GM12872 (cell line): ENCODE results near the gene PPEF2.

Experiments
- TF ChIP-seq, protein P1 (sequence below): IDR thresholded peaks from 3 replicates; pipeline ENCODE4 v1.5.1; 2011; ENCODE audit warnings: low read depth, mild to moderate bottlenecking, low read length, moderate library complexity; ENCODE audit not compliant: insufficient read depth

The PPEF2 gene

DNA sequence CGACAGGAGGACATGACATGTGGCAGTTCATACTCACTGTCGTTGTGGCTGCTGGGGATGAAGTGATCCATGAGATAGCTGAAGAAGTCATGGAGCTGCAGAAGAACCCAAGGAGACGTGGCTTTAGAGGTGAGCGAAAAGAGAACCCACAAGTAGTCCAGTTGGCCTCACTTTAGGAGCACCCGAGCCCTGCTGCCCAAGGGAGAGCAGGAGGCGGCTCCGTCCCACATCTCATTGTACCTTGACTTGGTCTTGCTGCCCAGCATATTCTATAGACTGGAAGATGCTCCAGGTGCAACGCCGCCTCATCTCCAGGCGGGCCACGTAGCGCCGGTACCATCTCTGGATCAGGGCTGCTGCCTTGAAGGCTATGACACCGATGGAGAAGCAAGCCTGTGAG is 10.6 kb downstream of the PPEF2 start:
- TF ChIP-seq, protein P1, sequence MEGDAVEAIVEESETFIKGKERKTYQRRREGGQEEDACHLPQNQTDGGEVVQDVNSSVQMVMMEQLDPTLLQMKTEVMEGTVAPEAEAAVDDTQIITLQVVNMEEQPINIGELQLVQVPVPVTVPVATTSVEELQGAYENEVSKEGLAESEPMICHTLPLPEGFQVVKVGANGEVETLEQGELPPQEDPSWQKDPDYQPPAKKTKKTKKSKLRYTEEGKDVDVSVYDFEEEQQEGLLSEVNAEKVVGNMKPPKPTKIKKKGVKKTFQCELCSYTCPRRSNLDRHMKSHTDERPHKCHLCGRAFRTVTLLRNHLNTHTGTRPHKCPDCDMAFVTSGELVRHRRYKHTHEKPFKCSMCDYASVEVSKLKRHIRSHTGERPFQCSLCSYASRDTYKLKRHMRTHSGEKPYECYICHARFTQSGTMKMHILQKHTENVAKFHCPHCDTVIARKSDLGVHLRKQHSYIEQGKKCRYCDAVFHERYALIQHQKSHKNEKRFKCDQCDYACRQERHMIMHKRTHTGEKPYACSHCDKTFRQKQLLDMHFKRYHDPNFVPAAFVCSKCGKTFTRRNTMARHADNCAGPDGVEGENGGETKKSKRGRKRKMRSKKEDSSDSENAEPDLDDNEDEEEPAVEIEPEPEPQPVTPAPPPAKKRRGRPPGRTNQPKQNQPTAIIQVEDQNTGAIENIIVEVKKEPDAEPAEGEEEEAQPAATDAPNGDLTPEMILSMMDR = no peak

DNA sequence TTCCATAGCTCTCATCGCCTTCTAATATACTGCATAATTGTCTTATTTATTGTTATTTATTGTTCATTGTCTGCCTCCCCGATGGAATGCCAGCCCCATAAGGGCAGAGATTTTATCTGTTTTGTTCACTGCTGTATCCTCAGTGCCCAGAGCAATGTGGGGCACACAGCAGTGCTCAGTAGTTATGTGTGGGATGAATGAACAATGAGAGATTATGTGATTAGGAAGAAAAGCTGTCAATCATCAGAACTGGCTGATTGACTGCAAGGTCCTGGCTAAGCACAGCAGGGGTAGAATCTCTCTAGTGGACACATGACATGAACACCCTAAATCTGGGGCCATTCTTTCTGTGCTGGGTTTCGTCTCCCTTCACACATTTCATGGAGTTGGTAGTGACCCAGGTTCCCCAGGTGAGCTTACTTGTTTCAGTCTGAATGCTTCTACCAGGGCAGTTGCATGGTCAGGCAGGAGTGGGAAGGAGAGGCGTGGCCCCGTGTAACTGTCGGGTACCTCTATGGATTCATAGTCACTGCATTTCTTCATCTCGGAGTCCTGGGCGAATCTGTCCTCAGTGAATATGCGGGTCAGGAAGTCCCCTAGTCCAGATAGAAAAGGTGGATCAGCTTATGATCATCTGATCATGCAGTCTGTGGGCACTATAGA is 12.6 kb downstream of the PPEF2 start:
- TF ChIP-seq, protein P1 = no peak

DNA sequence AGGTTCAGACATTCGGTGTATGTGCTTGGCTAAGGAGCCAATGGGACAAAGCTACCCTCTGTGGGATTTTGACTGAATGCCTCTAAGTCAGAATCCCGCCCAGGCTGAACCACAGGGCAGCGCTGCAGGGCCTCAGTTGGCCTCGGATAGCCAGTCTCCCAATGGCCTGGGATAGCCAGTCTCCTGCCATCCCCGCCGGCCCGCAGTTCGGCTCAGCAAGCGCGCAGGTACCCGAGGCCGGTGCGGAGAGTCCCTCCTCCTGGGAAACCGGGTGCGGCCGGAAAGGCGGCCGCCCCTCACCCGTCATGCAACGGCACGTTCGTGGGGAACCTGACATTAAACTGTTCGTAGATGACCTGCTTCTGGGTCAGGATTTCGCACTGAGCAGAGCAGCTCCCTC is 16.1 kb downstream of the PPEF2 start:
- TF ChIP-seq, protein P1 = no peak

DNA sequence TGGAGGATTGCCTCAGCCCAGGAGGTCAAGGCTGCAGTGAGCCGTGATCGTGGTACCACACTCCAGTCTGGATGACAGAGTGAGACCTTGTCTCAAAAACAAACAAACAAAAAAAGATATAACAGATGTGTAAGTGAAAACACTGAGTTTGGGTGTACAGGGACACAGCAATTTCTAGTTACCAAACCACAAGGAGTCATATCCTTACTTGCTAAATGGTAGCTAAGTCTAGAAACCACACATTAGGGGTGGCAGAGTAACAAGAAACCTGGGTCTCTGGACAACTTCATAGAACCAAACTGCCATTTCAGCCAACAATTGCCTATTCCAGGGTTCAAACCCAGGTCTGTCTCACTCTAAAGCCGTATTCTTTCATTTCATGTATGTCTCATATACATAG is 20.8 kb downstream of the PPEF2 start:
- TF ChIP-seq, protein P1 = no peak

DNA sequence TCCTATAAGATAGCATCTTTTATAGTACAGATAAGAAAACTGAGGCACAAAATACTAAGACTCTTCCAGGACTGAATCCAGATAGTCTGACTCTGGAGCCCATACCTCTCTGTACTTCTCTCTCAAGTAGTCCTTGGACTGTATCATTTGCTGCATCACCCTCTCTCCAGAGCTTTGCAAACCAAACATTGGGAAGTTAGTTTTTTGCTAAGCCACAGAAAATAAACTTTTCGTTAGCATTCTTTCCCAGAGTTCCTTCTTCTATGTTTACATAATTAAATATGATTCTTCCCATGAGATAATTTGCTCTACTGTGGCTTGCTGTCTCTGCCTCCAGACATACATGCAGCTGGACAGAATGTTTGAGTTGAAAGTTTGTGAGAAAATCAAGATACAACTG is 22.0 kb downstream of the PPEF2 start:
- TF ChIP-seq, protein P1 = no peak

DNA sequence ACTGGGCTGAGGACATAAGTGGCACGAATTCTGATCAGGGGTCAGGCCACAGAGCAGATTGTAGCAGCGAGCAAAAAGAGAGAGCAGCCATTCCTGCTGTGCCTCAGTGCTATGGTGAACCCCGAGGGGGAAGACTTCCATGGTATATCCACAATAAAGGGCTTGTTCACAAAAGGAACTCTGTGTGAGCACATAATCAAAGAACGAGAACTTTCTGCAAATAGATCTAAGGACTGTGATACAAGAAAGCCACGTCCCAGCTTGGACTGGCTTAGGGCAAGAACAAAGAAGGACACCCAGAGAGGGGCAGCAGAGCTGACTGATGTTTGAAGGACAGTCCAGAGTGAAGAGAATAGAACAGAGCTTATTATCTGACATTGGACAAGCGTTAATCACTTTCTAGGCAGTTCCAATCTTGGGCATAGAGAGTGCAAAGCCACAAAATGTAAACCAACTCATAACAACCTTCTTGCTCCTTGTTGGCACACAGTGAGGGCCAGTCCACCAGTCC is 24.0 kb downstream of the PPEF2 start:
- TF ChIP-seq, protein P1 = no peak

DNA sequence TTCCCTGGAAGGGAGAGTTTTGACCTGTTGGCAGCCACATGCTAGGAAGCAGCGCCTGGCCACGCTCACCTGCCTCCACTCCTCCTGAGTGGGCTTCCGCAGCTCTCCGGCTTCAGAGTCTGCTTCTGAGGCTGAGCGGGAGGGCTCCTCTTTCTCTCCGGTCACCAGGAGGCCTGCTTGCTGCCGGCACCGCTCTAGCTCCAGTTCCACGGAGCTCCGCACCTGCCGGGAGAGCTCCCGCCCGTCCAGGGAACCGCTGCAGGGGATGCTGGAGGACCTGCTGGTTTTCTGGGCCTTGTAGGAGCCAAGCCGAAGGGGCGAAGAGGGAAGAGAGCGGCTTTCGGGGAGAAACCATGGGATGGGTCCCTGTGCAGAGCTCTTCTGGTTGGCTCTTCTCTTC is 26.0 kb downstream of the PPEF2 start:
- TF ChIP-seq, protein P1 = no peak
